A549 (cell line): ENCODE results near the gene ASMT.

Experiments
- CBX8 ChIP-seq: fragments of 200-600 bp; sonication (generic); IDR thresholded peaks from 2 replicates; pipeline ENCODE4 v1.6.1; 2016
- CEBPB ChIP-seq, 2 experiments: fragments of >200 bp in 1 of 2; sonication (Bioruptor Twin) in 1 of 2; formaldehyde crosslinking in 1 of 2; IDR thresholded peaks; 2 replicates each; pipeline ENCODE4 v1.6.1; 2012 to 2016
- CTCF ChIP-seq: fragments of >200 bp; sonication (Bioruptor Twin); formaldehyde crosslinking; IDR thresholded peaks from 3 replicates; pipeline ENCODE4 v1.5.1; 2016
- JUN ChIP-seq, 2 experiments: fragments of >200 bp; sonication (Bioruptor Twin); formaldehyde crosslinking; IDR thresholded peaks; 2 replicates in 1 of 2; 3 replicates in 1 of 2; pipeline ENCODE4 v1.6.1; 2016 to 2017
- MAX ChIP-seq: IDR thresholded peaks from 2 replicates; pipeline ENCODE4 v1.6.1; 2012
- POLR2A ChIP-seq: IDR thresholded peaks from 2 replicates; pipeline ENCODE4 v1.6.1; 2012; ENCODE audit warnings: mild to moderate bottlenecking, low read length
- RCOR1 ChIP-seq: fragments of 150-350 bp; IDR thresholded peaks from 2 replicates; pipeline ENCODE4 v1.6.1; 2014; ENCODE audit warnings: antibody characterized with exemption, low read length, low read depth
- RFX5 ChIP-seq: fragments of 450-650 bp; IDR thresholded peaks from 2 replicates; pipeline ENCODE4 v1.7.1; 2014; ENCODE audit warnings: antibody characterized with exemption, mild to moderate bottlenecking, moderate library complexity
- TP53 ChIP-seq: fragments of 250-450 bp; sonication (Bioruptor Pico); IDR thresholded peaks from 2 replicates; pipeline ENCODE4 v1.5.0; 2021; ENCODE audit warnings: mild to moderate bottlenecking, moderate library complexity

DNA sequence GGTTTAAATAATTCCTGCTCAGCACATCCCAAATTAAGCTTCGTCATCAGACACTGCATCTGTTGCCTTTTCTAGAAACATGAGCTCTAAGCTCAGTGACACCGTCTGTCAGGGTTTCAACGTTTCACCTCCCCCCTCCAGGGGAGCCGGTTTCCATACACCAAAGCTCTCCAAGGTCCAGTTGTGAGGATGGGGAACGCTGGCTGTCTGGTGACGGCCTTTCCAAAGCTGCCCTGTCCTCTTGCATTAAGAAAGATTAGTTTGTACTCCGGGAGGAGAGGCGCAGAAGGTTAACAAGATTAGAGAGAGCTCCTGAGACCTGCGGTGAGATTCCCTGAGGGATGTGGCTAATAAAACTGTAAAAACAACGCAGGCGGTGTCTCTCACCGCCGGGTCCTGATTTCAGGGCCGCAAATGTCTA is 43.2 kb downstream of the ASMT start:
- TF ChIP-seq CTCF (no peak), RCOR1 (no peak), TP53 (CRISPR knock-in tag) (no peak), CEBPB (IDR thresholded peaks at IDR 0.05) (no peak), RFX5 (no peak), POLR2A (no peak), CBX8 (no peak), MAX (no peak), JUN (IDR thresholded peaks at IDR 0.05) (no peak)
